HFFc6 (cell line): ENCODE data around the gene B4GALT5. TPM values are rescaled to one million over a fixed set of nuclear protein-coding genes. Genes with fewer than 3 reads are reported as not detected.

ENCODE experiments used
- DNase-seq: peaks from one replicate; pipeline ENCODE4 v3.0.0-alpha.2; 2018
- H3K27ac Mint-ChIP-seq: 2 replicates; pipeline ENCODE4 v1.8.0; 2020; ENCODE audit warnings: mild to moderate bottlenecking, mixed read lengths
- H3K27me3 Mint-ChIP-seq: 2 replicates; pipeline ENCODE4 v1.8.0; 2021; ENCODE audit warnings: mild to moderate bottlenecking, moderate library complexity, mixed read lengths; ENCODE audit not compliant: insufficient read depth
- H3K36me3 Mint-ChIP-seq: 2 replicates; pipeline ENCODE4 v1.8.0; 2021; ENCODE audit warnings: low read depth, mixed read lengths
- H3K4me1 Mint-ChIP-seq: 2 replicates; pipeline ENCODE4 v1.8.0; 2020; ENCODE audit warnings: low read depth, mixed read lengths
- H3K4me3 Mint-ChIP-seq: 2 replicates; pipeline ENCODE4 v1.8.0; 2020; ENCODE audit warnings: mild to moderate bottlenecking, moderate library complexity, mixed read lengths
- H3K9me3 Mint-ChIP-seq: 2 replicates; pipeline ENCODE4 v1.8.0; 2020; ENCODE audit warnings: mild to moderate bottlenecking, mixed read lengths
- CTCF ChIP-seq: fragments of 200-600 bp; sonication (generic); IDR thresholded peaks from 2 replicates; pipeline ENCODE4 v1.5.0; 2021; ENCODE audit warnings: antibody characterized with exemption, mild to moderate bottlenecking
- total RNA-seq, 6 experiments: library from RNA; stranded (reverse); fragmentation: NEBNext Ultra II Directional; extraction: Animal tissue kit (Norgen Biotek cat#: 25700); gene quantifications; 2 replicates in 1 of 6; 3 replicates in 5 of 6; pipeline ENCODE4 v1.2.3, GENCODE V29; 2021

Gene B4GALT5
- total RNA-seq, 6 experiments from 2014 or later, result 19.7 to 25.0 (median 21.9) TPM

- Mint-ChIP-seq H3K27ac (no peak overlapping the region), H3K27me3 (peaks cover 2% of the 10 kb centered on the region), H3K4me1 (peaks cover 38% of the 10 kb centered on the region), H3K9me3 (no peaks in the 10 kb centered on the region), H3K4me3 (no peak overlapping the region), H3K36me3 (no peaks in the 10 kb centered on the region)
- TF ChIP-seq CTCF, result no peak
- no peak for DNase-seq
Observed at GRCh38 chr20:49715466-49715865, 1.8 kb upstream of the B4GALT5 start.

DNA sequence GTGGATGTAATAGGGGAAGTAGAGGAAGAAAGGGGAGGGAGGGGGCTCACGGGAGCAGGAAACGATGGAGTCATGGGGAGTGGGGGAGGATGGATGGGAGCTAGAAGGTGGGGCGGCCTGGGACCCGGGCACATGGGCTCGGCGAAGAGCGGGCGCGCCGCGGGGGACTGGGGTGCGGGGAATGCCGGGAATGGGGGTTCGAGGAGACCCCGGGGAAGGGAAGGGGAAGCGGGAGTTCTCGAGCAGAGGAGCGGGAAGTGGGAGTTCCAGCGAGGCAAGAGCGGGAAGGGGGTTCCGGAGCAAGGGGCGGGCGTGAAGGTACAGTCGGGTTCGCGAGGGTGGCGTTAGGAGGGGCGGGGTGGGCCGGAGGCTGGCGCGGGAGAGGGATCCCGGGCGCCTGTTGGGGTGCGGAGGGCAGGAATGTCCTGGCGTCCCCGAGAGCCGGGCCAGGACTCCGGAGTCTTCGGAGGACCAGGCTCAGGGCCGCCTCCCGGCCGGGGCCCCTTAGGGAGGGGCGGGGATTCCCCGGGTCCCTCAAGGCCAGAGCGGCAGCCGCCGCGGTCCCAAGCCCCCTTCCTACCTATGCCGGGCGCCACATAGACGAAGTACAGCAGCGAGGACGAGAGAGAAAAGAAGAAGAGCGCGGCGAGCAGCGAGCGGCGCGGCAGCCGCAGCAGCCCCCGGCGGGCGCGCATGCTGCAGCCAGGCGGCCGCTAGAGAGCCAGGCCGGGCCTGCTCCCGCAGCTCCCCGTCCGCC, 504 bp downstream of the B4GALT5 start:
- DNase-seq, result no peak
- Mint-ChIP-seq H3K9me3 (no peaks in the 10 kb centered on the region), H3K27ac (peak overlapping the region; percentile 82), H3K4me3 (peak overlapping the region; percentile 93), H3K4me1 (peaks cover 39% of the 10 kb centered on the region), H3K27me3 (no peaks in the 10 kb centered on the region; the same call in none of the 2 replicates), H3K36me3 (no peaks in the 10 kb centered on the region)
- no peak; the same call in 1 of the 2 replicates for TF ChIP-seq CTCF

- Mint-ChIP-seq H3K4me1 (peaks cover 34% of the 10 kb centered on the region), H3K27me3 (no peaks in the 10 kb centered on the region; the same call in none of the 2 replicates), H3K9me3 (no peaks in the 10 kb centered on the region), H3K27ac (peak overlapping the region; percentile 82), H3K36me3 (no peaks in the 10 kb centered on the region), H3K4me3 (peak overlapping the region; percentile 93)
- no peak for TF ChIP-seq CTCF
- no peak for DNase-seq
Observed at GRCh38 chr20:49712646-49712995, 1.1 kb downstream of the B4GALT5 start.

DNA sequence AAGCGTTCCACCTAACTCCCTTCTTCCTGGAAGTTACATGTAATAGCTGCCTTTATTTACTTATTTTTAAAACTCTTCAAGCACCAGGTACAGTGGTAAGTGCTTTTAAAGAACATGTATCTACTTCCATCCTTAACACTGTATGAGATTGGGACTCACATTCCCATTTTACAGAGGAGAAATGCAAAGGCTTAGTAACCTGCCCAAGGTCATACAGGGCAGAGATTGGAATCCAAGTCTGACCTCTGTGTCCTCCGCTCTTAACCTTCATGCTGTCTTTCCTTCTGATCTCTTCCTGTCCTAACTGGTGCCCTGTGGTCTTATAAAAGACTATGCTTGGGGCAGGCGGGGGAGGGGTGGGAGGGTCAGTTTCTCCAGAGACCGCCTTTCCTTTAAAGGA, 1.6 kb downstream of the B4GALT5 start:
- TF ChIP-seq CTCF, result no peak
- Mint-ChIP-seq H3K4me1 (peaks cover 32% of the 10 kb centered on the region), H3K27me3 (no peaks in the 10 kb centered on the region; the same call in none of the 2 replicates), H3K9me3 (no peaks in the 10 kb centered on the region), H3K4me3 (peak overlapping the region; percentile 93), H3K36me3 (no peaks in the 10 kb centered on the region), H3K27ac (no peak overlapping the region)
- DNase-seq, result no peak

DNA sequence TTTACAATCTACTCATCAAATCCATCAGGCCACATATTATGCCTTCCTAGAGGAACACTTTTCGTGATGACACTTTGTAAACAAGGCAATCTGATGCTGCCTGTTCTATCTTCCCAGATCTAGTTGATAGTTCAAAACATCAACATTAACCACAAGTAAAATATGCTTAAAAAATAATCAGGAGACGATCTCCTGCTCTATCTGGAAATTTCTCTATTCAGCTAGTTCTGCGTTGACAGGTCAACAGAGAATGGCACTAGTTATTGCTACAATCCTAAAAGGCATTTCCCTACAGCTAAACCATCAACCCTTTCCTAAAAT, 2.1 kb downstream of the B4GALT5 start:
- no peak overlapping the region; the same call in 1 of the 2 replicates for H3K27ac Mint-ChIP-seq
- no peaks in the 10 kb centered on the region for H3K9me3 Mint-ChIP-seq

More for the DNA sequence above, 2.1 kb downstream of the B4GALT5 start:
- Mint-ChIP-seq H3K27me3 (no peaks in the 10 kb centered on the region; the same call in none of the 2 replicates), H3K4me3 (peak overlapping the region; percentile 93), H3K36me3 (no peaks in the 10 kb centered on the region), H3K4me1 (peaks cover 37% of the 10 kb centered on the region)
- DNase-seq, result no peak
- no peak for TF ChIP-seq CTCF
